NCI-H1092 (cell line): Measurements from ENCODE around the gene CNIH3.

ENCODE experiments used
- DNase-seq: peaks from one replicate; lab custom pipeline; 2025; lab: John Stamatoyannopoulos, UW

Gene CNIH3

GRCh38 chr1:224745394-224745793 is 129.3 kb downstream of the CNIH3 start:
- DNase-seq: no peak

GRCh38 chr1:224745924-224746323 is 129.8 kb downstream of the CNIH3 start:
- DNase-seq: no peak

DNA sequence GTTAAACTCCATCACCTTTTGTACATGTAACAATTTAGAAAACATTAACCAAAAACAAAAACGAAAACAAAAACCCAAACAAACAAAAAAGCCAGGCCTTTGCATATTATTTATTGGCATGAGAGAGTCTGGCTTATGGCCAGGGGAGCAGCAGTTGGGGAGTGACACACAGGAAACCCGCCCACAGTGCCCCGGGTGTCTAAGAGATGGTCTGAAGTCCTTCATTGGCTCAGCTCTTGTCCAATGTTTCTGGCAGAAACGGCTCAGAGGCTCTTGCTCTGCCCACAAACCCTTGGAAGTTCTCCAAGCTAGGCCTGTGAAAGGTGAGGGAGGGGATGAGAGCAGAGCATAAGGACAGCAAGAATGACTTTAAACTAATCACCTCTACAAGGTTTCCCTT is 131.5 kb downstream of the CNIH3 start:
- DNase-seq: no peak

DNA sequence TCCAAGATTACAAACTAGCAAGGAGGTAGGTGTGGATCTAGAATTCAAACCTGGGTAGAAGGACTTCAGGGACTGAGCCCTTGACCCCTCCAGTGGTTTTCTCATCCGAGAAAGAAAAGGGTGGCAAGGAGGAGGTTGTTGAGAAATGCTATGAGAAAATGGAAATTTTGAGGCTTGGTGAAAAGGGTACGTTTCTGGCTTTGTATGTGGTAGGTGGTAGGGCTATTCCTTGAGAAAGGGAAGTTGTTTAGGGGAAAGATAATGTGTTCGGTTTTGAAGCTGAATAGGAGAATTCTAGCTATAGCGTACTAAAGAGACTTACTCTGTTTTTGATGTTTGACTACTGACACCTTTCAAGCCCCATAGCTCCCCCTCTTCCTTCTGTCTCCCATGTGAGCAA is 133.8 kb downstream of the CNIH3 start:
- no peak for DNase-seq

DNA sequence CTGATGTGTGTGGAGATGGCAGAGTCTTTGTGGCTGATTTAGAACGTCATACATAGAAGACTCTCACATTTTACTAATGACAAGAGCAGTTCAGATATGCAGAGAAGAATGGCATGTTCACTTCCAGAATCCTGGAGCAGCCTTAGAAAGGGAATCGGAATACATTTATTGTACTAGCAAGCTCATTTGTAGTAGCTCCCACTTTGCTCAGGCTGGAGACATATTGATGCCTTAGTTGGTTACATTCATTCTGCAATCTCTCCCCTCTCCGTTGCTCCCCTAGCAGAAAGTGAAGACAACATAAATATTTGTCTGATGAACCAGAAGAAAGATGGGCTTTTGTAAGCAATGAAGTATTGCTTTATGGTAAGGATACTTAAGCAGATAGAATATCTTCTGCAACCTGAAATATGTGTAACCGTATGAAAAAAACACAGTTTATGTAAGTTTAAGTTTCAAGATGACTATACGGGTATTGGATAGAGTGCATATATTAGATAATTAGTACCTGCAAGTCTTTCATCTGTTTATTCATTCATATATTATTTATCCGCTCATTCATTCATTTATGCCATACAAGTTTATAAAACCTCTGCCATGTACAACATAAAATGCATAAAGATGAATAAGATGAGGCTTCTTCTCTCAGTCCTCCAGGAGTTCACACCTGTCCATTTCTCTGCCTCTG is 135.7 kb downstream of the CNIH3 start:
- DNase-seq: no peak

- no peak for DNase-seq
Measured at GRCh38 chr1:224753491-224753890, 137.4 kb downstream of the CNIH3 start.

DNA sequence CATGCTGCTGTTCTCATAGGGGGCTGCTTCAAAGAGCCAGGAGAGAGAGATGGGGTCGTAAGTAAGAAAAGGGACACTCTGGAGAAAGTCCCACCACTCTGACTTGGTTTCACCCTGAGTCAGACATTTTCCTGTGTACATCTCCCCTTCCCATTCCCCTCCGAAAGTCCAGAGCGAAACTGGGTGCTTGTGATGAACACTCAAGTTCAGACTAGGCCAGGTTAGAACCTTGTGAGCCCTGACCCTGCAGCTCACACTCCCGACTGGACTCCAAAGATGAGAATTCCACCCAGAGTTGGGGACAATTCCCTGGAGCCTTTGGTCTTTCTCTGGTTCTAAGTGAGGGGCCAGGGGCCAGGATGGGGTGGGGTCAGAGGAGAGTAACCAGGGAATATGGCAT is 139.5 kb downstream of the CNIH3 start:
- DNase-seq: no peak

DNA sequence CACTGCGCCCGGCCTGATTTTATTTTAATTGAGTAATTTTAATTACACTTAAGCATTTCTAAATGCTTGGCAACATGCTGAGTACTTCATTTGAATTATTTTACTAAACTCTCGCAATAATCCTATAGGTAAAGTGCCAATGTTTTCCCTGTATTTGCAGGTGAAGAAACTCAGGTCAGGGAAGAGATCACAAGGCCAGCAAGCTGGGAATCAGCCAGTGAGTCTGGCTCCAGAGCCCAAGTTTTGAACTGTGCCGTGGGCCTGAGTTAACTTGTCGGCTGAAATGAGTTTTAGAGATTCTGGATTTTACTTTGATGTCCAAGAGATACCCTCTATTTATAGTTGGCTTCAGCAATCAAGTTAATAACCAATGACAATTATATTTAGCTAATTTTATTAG is 141.4 kb downstream of the CNIH3 start:
- DNase-seq: no peak

DNA sequence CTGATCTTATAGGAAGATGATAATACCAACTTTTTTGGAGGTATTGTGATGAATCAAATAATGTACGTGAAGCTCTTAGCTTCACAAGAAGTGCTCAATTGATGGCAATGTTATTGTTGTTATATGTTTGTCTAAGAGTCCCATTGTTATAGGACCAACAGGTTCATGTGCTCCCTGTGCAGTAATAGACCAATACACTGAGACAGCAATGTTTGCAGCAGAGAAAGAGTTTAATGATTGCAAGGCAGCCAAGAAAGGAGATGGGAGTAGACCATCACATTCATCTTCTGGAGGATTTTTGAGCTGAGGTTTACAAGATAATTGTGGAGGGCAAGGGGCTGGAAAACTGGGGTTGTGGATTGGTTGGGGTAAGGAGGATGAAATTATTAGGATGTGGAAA is 143.0 kb downstream of the CNIH3 start:
- DNase-seq: no peak

DNA sequence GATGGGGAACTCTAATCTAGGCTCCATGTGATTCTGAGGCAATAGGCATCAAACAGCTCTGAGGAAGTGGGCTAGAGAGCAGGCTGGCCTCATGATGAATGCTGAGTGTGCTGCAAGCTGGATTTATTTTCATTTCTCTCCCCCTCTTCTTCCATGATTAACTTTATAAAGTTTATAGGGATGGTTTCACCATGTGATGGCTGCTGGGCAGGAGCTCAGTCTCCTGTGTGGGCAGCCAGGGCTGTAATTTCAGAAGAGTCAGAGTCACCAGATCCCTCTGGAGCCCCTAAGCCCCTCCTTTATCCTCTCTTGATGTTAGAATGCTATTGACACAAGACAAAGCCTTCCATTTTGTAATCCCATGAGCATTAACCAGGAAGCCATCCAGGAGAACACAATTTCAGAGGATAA is 143.6 kb downstream of the CNIH3 start:
- no peak for DNase-seq

DNA sequence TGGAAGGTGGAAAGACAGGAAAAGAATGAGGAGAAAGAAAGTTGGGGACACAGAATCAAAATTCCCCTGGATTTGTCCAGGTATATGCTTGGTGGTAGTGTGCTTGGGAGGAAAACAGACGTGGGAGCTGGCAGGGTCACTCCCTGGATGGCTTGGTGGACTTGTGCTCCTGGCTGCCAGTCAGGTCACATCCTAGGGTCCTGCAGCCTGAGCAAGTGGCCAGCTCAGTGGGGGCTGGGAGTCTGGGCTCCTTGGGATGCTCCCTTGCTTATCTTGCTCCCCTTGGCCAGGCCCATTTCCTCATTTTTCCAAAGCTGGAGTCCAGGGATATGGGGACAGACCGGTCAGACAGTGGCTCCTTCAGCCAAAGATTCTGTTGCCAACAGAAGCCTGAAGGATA is 144.0 kb downstream of the CNIH3 start:
- DNase-seq: no peak

- no peak for DNase-seq
Measured at GRCh38 chr1:224761245-224761644, 145.1 kb downstream of the CNIH3 start.

- DNase-seq: no peak
Measured at GRCh38 chr1:224762046-224762445, 145.9 kb downstream of the CNIH3 start.

DNA sequence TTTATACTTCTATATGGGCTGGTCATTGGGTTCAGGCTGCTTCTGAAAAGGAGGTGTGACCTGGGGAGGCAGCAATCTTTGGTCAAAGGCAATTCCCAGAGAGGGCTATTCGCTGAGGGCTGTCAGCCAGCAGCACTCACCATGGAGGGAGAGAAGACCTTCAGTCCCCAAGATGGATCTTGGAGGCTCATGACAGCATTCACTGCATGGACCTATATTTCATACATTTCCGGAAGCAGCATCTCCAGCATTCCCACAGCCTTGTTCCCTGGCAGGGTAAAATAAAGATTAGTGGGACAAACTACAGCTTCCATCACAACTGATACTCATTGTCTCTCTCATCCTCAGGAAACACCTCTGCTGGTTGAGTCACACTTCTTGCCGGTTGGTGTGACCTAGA is 146.6 kb downstream of the CNIH3 start:
- no peak for DNase-seq

DNA sequence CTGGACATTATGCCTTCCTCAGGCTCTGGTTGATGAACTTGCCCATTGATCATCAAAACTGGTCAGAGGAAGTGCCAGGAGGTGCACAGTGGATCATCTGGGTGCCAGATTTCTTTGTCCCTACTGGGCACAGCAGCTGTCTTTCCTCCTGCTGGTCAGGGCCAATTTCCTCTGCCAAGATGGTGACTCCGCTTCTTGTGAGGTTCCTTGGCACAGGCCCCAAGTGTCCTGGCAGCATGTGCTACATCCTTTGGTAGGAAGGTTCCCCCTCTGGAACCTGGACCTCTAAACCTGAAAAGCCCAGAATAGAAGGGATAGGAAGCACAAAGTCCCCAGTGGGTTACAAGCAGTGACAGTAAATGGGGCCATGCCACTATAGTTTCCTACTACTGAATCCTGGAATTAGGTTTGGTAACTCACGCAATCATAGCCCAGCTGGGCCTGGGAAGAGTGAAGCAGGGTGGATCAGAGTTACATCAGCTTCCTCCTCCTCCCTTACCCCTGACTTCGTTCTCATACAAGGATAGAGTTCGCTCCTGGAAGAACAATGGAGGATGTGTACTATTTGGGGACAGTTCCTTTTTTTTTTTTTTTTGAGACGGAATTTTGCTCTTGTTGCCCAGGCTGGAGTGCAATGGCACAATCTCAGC is 147.1 kb downstream of the CNIH3 start:
- no peak for DNase-seq

DNA sequence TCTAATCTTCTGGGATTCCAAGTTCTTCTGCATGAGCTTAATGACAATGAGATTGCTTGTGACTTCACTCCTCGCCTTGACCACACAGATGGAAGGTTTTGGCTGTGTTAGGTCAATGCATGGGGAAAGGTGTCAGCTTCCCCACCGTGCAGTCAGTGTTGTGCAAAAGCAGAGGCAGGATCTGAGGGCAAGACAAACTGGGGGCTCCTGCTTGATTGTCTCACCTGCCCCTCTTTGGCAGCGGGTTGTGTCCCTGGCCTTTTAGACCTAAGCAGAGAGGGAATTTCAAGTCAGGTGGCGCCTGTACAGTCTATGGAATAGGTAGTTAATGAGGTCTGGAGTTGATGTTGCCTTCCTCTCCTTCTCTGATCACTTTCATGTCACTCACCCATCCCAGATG is 150.1 kb downstream of the CNIH3 start:
- no peak for DNase-seq

GRCh38 chr1:224767031-224767430 is 150.9 kb downstream of the CNIH3 start:
- no peak for DNase-seq

DNA sequence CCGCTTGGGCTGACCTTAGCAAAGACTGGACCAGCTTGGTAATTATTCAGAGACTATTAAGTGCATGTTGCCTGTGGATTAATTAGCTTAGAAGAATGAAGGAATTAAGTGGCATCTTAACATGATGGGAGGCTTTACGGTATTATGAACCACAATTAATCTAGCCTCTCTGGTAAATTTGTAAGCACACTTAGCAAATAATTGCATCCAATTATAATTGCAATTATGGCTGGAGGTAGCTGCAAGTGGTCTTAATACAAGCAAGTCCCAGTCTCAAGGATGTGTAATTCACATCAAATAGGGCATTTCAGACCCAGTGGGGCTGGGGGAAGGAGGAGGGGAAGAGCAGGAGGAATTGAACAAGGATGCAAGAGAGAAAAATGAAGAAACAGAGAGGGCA is 151.6 kb downstream of the CNIH3 start:
- no peak for DNase-seq

- DNase-seq: no peak
Measured at GRCh38 chr1:224768971-224769370, 152.9 kb downstream of the CNIH3 start.

GRCh38 chr1:224769452-224770335 is 153.6 kb downstream of the CNIH3 start:
- DNase-seq: no peak

- DNase-seq: no peak
Measured at GRCh38 chr1:224770336-224770693, 154.2 kb downstream of the CNIH3 start.

DNA sequence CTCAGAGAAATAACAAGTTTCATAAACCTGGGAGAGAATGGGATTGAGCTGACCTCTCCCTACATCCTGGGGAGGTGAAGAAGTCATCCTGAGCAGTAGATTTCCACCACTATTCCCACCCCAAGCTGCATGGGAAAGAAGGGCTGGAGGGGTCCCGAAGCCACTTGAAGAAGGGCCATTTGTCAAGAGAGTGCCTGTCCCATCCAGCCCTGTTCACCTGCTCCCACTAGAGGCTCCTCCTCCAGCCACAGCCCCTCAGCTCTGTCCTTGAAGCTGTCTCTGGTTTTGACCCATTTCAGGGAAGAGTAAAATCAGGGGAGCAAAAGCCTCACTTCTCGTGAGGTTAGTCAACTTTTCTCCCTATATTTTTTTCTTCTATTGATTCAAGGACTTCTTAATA is 157.5 kb downstream of the CNIH3 start:
- no peak for DNase-seq

DNA sequence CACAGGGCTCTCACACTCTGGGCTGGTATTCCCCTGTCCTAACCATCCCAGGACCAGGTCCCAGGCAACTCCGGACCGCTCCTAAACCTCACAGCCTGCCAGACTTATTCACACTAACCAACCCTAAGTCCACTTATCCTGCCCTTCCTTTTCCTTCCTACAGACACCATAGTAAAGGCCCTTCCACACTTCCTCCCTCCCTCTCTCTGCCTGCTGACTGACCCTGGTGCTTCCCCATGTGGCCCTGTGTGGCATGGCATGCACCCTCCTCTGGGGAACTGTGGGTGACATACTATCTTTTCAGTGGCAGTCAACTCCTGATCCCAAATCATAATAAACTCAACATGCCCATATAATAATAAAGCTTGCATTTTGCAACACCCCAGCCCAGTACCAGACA is 158.3 kb downstream of the CNIH3 start:
- no peak for DNase-seq
